ENCODE data around the gene PTGER4.

DNA sequence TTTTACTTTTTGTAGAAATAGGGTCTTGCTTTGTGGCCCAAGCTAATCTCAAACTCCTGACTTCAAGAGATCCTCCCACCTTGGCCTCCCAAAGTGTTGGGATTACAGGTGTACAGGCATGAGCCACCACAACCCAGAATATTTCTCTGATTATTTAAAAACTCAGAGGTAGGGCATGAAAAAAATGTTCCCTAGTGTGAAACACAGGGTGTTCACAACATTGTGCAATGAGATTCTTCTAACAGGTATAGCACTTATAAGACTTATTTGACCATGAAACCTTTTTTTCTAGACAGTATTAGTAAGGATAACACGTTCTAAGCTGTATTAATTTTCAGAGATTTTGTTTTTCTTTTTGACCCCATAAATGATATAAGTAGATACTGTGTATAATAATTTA is 13.1 kb upstream of the PTGER4 start:
- TF ChIP-seq TAF1 (conservative IDR thresholded peaks at IDR 0.05): no peak
- TF ChIP-seq, protein P1, sequence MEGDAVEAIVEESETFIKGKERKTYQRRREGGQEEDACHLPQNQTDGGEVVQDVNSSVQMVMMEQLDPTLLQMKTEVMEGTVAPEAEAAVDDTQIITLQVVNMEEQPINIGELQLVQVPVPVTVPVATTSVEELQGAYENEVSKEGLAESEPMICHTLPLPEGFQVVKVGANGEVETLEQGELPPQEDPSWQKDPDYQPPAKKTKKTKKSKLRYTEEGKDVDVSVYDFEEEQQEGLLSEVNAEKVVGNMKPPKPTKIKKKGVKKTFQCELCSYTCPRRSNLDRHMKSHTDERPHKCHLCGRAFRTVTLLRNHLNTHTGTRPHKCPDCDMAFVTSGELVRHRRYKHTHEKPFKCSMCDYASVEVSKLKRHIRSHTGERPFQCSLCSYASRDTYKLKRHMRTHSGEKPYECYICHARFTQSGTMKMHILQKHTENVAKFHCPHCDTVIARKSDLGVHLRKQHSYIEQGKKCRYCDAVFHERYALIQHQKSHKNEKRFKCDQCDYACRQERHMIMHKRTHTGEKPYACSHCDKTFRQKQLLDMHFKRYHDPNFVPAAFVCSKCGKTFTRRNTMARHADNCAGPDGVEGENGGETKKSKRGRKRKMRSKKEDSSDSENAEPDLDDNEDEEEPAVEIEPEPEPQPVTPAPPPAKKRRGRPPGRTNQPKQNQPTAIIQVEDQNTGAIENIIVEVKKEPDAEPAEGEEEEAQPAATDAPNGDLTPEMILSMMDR (IDR thresholded peaks at IDR 0.05; ENCODE audit: low read depth, low read length, missing input control): no peak
- no peak for TF ChIP-seq GABPA (IDR thresholded peaks at IDR 0.05 in 1 of 2, conservative IDR thresholded peaks at IDR 0.05 in 1 of 2)
- no peak for TF ChIP-seq RAD21 (IDR thresholded peaks at IDR 0.05)
- TF ChIP-seq, protein P2, sequence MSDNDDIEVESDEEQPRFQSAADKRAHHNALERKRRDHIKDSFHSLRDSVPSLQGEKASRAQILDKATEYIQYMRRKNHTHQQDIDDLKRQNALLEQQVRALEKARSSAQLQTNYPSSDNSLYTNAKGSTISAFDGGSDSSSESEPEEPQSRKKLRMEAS (IDR thresholded peaks at IDR 0.05): no peak
